KG1 (cell line): ENCODE measurements around the gene SIPA1L3.

Experiments used
- DNase-seq: peaks from one replicate; lab custom pipeline; 2025; lab: John Stamatoyannopoulos, UW

Gene SIPA1L3

GRCh38 chr19:37975596-37976515, 68.8 kb downstream of the SIPA1L3 start:
- DNase-seq, result no peak

DNA sequence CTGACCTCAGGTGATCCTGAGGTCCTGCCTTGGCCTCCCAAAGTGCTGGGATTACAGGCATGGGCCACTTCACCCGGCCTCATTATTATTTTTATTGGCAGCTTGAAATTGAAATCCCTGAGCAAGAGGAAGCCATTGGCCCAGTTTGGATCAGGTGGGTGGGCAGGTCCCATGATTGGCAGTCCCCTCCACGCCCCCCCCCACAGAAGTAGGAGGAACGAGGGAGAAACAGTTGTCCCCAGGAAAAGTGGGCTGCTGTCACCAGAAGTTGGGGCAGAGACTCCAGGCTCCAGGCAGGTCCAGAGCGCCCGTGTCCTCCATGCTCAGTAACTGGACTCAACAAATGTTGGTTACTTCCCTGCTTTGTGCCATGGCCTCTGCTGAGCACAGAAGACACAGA, 70.4 kb downstream of the SIPA1L3 start:
- no peak for DNase-seq

DNA sequence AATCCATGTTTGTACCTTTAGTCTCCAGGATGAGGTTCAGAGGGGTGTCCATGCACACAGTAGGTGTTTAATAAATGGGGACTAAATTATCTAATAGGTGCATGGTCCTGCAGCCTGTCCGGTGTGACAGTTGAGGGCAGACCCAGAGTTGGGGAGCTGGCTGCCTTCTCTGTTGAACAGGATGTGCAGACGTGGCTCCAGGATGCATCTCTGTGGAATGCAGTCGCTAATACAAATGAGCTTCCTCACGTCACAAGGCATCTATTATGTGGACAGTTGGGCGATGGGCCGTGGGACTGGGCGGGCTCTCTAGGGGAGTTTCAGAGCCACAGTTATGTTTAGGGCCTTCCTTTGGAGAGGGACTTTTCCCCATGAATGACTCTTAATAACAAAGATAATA, 71.0 kb downstream of the SIPA1L3 start:
- DNase-seq, result no peak

GRCh38 chr19:37979547-37980082, 72.6 kb downstream of the SIPA1L3 start:
- no peak for DNase-seq

GRCh38 chr19:37980419-37981170, 73.6 kb downstream of the SIPA1L3 start:
- no peak for DNase-seq

DNA sequence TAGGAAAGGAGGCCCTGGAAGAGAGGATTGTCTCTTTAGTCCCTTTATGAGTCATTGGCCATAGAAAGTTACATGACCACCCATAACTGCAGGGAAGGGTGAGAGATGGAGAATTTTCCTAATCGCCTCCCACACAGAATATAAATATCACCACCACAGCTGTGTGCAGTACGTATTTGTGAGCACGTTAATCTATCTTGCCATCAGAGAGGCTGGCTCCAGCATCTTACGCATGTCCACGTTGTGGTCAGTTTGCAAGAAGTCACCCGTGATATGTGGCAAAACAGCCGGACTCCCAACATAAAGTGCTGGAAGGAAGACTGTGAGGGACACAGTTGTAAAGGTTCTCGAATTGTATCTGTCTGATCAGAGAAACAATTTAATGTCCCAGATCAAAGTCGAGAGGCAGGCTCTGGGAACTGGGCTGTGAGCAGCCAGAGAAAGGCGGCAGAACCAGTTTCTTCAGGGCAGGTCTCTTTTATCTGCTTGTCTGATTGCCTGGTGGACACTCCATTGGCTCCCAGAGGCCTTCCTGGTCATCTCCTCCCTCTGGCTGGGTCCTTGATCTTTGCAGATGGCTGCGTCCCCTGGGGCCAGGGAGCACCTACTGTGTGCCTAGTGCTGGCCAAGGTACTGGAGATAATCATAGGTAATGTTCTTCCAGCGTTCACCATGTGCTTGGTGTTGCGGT, 74.9 kb downstream of the SIPA1L3 start:
- no peak for DNase-seq

DNA sequence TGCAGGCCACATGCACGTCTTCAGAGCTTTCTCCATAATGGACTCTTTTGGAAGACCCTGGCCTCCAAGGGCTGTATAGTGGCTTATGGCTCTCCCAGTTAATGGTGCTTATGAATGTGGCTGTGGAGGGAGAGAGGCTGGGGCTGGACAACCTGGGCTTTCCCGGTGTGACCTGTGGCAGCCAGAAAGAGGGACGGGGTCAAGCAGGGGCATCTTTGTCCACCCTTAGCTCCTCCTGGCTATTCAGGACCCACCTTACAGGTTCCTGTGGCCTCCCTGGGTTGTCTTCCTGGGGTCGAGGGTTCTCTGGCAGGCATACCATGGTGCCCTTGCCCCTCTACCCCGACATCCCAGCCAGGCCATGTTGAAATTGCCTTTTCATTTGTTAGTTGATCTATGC, 75.6 kb downstream of the SIPA1L3 start:
- no peak for DNase-seq

GRCh38 chr19:37983153-37983552, 76.1 kb downstream of the SIPA1L3 start:
- no peak for DNase-seq

GRCh38 chr19:37983916-37984315, 76.9 kb downstream of the SIPA1L3 start:
- no peak for DNase-seq

DNA sequence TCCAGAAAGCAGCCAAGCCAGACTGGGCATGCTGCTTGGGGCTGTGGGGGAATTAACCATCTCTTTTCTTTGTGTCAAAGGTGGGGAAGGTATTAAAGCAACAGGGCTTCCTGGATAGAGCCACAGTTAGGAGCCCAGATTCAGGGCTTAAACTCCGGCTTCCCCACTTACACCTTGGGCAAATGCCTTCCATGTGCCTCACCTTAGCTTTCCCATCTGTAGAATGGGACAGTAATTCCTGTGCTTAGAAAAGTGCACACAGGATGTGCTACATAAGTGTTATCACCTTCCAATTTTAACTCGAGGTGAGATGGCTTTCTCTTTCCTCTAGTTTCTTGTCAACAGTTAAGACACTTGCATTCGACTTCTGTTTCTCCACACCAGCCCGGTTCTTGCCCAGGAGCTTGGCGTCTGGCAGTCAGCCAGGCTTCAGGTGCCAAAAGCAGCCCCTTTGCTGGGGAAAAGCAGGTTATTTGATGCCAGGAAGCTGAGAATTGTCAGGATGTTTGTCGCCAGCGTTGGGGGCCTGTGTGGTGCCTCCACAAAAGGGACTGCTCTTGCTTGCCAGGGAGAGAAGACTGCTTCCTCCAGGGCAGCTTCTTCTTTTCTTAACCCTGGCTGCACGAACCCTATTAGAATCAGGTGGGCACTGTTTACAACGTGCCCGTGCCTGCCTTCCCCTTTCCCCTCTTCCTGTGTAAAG, 79.2 kb downstream of the SIPA1L3 start:
- no peak for DNase-seq

GRCh38 chr19:37987356-37988332, 80.6 kb downstream of the SIPA1L3 start:
- no peak for DNase-seq

- DNase-seq, result no peak
Observed at GRCh38 chr19:37988758-37989635, 82.0 kb downstream of the SIPA1L3 start.

DNA sequence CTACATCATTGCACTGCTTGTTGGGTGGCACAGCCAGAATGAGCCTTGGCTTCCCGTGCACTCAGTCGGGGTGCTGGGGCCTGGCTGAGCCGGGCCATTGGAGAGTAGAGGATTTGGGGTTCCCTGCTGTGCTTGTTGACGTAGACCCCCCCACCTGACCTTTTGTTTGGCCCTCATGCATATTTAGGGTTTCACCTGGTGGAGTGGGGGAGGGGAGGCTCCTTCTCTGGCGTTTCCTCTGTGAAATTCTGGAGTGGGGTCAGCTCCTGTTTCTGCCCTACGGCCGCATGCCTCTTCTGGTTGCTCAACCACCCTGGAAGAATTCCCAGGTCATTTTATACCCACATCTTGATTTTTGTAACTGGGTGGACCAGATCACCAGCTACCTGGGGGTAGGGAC, 82.8 kb downstream of the SIPA1L3 start:
- DNase-seq, result no peak

GRCh38 chr19:37990362-37990761, 83.4 kb downstream of the SIPA1L3 start:
- DNase-seq, result no peak

GRCh38 chr19:37991176-37991835, 84.3 kb downstream of the SIPA1L3 start:
- no peak for DNase-seq

DNA sequence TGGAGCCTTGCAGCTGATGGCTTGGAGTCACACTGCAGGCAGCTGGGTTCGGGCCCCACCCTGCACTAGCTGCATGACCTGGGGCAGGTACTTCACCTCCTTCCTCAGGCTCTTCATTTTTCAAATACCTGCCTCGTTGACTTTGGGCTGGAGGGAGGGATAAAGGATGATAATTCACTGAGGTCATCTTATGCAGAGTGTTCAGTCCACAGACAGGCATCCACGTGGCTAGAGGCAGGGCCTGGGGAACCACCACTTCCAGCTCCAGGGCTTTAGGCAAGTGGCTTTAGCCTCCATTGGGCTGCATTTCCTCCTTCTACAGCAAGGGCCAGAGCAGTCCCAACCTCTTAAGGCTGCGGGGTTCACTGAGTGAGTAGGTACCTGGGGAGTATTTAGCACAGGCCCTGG, 84.8 kb downstream of the SIPA1L3 start:
- no peak for DNase-seq

- DNase-seq, result no peak
Observed at GRCh38 chr19:37992761-37993160, 85.8 kb downstream of the SIPA1L3 start.

GRCh38 chr19:37994823-37995130, 87.8 kb downstream of the SIPA1L3 start:
- DNase-seq, result no peak

- no peak for DNase-seq
Observed at GRCh38 chr19:37995346-37995745, 88.3 kb downstream of the SIPA1L3 start.
